GM12878 (cell line): Measurements from ENCODE around the gene KRTAP5-10. TPM values are rescaled to one million over a fixed set of nuclear protein-coding genes. Genes with fewer than 3 reads are reported as not detected.

ENCODE experiments used
- ATAC-seq: fragments of 200-7000 bp; cut with Tn5 transposase; 3 replicates; pipeline ENCODE4 v1.9.1; 2020; ENCODE audit warnings: mild to moderate bottlenecking, moderate library complexity
- BruUV-seq: library from RNA; stranded (reverse); fragments of 400-500 nt; replicated peaks from 2 replicates; lab custom pipeline; 2021; lab: Mats Ljungman, UMichigan
- CTCF ChIA-PET: fragments of 300-600 bp; sonication (Branson Sonifier 250); formaldehyde crosslinking; extraction: SDS; loops from one replicate; lab custom pipeline; 2021; ENCODE audit warnings: inconsistent platforms; lab: Yijun Ruan, JAX
- POLR2A ChIA-PET: fragments of 350-600 bp; formaldehyde crosslinking; extraction: SDS; loops from one replicate; lab custom pipeline; 2021; ENCODE audit warnings: inconsistent platforms; lab: Charles Lee
- RAD21 ChIA-PET: fragments of 300-600 bp; sonication (Branson Sonifier 250); formaldehyde crosslinking; loops from one replicate; lab custom pipeline; 2023; ENCODE audit warnings: antibody characterized with exemption; ENCODE audit not compliant: unreplicated experiment; lab: Charles Lee
- SMC1A ChIA-PET: fragments of 300-600 bp; sonication (Branson Sonifier 250); formaldehyde crosslinking; loops from one replicate; lab custom pipeline; 2023; ENCODE audit not compliant: unreplicated experiment, uncharacterized antibody; lab: Charles Lee
- DNase-seq: peaks from one replicate; pipeline ENCODE4 v3.0.0-alpha.2; 2011; ENCODE audit warnings: low read depth, low spot score
- FAIRE-seq: peaks from 3 replicates; lab custom pipeline; 2011; peaks lifted over from hg19 to GRCh38; lab: Jason Lieb, UNC
- H2AFZ ChIP-seq: 2 replicates; pipeline ENCODE4 v1.6.0; 2011; ENCODE audit warnings: low read depth, low read length, control low read depth; ENCODE audit not compliant: control insufficient read depth
- H3K27ac ChIP-seq: 2 replicates; pipeline ENCODE4 v1.5.1; 2011; ENCODE audit warnings: control low read depth; ENCODE audit not compliant: control insufficient read depth, insufficient read depth
- H3K27me3 ChIP-seq, 2 experiments: replicated peaks in 1 of 2; 2 replicates each; pipeline versions ENCODE4 v1.6.0 to v1.6.1; 2011; ENCODE audit warnings: low read length in 1 of 2; ENCODE audit not compliant: control insufficient read depth in 2 of 2, insufficient read depth in 2 of 2
- H3K36me3 ChIP-seq, 2 experiments: 2 replicates each; pipeline ENCODE4 v1.5.1; 2011; ENCODE audit warnings: low read length in 1 of 2; ENCODE audit not compliant: control insufficient read depth in 2 of 2, insufficient read depth in 2 of 2
- H3K4me1 ChIP-seq: 2 replicates; pipeline ENCODE4 v1.6.1; 2011; ENCODE audit warnings: mild to moderate bottlenecking, low read length, moderate library complexity, mixed read lengths; ENCODE audit not compliant: control insufficient read depth, insufficient read depth
- H3K4me2 ChIP-seq: 2 replicates; pipeline ENCODE4 v1.6.0; 2011; ENCODE audit warnings: control low read depth; ENCODE audit not compliant: control insufficient read depth, insufficient read depth
- H3K4me3 ChIP-seq: fragments of 200-600 bp; sonication (generic); 2 replicates; pipeline ENCODE4 v1.5.1; 2016
- H3K79me2 ChIP-seq: 2 replicates; pipeline ENCODE4 v1.6.0; 2011; ENCODE audit warnings: low read length; ENCODE audit not compliant: control insufficient read depth, insufficient read depth
- H3K9ac ChIP-seq: 2 replicates; pipeline ENCODE4 v1.8.0; 2011; ENCODE audit warnings: low read length, control low read depth, mixed read lengths; ENCODE audit not compliant: control insufficient read depth, insufficient read depth
- H3K9me3 ChIP-seq: replicated peaks from 3 replicates; pipeline ENCODE4 v1.5.1; 2011; ENCODE audit warnings: mild to moderate bottlenecking, low read length; ENCODE audit not compliant: control insufficient read depth, insufficient read depth
- H4K20me1 ChIP-seq: 2 replicates; pipeline ENCODE4 v1.6.0; 2011; ENCODE audit not compliant: control insufficient read depth, insufficient read depth
- BCL11A ChIP-seq: IDR thresholded peaks from 2 replicates; pipeline ENCODE4 v1.6.1; 2011; ENCODE audit warnings: low read depth, low read length
- CHD4 ChIP-seq: fragments of 200-600 bp; sonication (generic); IDR thresholded peaks from 2 replicates; pipeline ENCODE4 v1.6.1; 2016; ENCODE audit warnings: mild to moderate bottlenecking
- EED ChIP-seq: sonication (generic); IDR thresholded peaks from 2 replicates; pipeline ENCODE4 v1.6.1; 2016; ENCODE audit warnings: antibody characterized with exemption, low read depth
- IKZF1 ChIP-seq: fragments of 450-650 bp; conservative IDR thresholded peaks from 2 replicates; pipeline ENCODE4 v1.6.1; 2017; ENCODE audit warnings: antibody characterized with exemption, mild to moderate bottlenecking
- IKZF2 ChIP-seq, 2 experiments: fragments of 450-650 bp; IDR thresholded peaks; 2 replicates each; pipeline ENCODE4 v1.6.1; 2017; ENCODE audit warnings: mild to moderate bottlenecking in 2 of 2, moderate library complexity in 2 of 2
- LARP7 ChIP-seq: fragments of 450-650 bp; IDR thresholded peaks from 2 replicates; pipeline ENCODE4 v1.6.1; 2017; ENCODE audit warnings: mild to moderate bottlenecking
- MXI1 ChIP-seq: fragments of 150-350 bp; IDR thresholded peaks from 2 replicates; pipeline ENCODE4 v1.6.1; 2011; ENCODE audit warnings: low read depth, mild to moderate bottlenecking, inconsistent platforms, low read length, improper control_type of control experiment
- MYB ChIP-seq: fragments of 150-350 bp; IDR thresholded peaks from 2 replicates; pipeline ENCODE4 v1.6.1; 2014; ENCODE audit warnings: mild to moderate bottlenecking, low read depth, low read length, borderline replicate concordance
- NKRF ChIP-seq: fragments of 450-650 bp; conservative IDR thresholded peaks from 2 replicates; pipeline ENCODE4 v1.6.1; 2017; ENCODE audit warnings: mild to moderate bottlenecking, moderate library complexity
- NR2C1 ChIP-seq: fragments of 450-650 bp; IDR thresholded peaks from 2 replicates; pipeline ENCODE4 v1.6.1; 2017; ENCODE audit warnings: antibody characterized with exemption, mild to moderate bottlenecking, moderate library complexity
- RAD51 ChIP-seq: fragments of 450-650 bp; IDR thresholded peaks from 2 replicates; pipeline ENCODE4 v1.6.1; 2016; ENCODE audit warnings: moderate library complexity, mild to moderate bottlenecking, inconsistent platforms
- TARDBP ChIP-seq: IDR thresholded peaks from 2 replicates; pipeline ENCODE4 v1.6.1; 2016; ENCODE audit warnings: borderline replicate concordance
- TCF12 ChIP-seq: IDR thresholded peaks from 2 replicates; pipeline ENCODE4 v1.6.1; 2011; ENCODE audit warnings: low read depth, mild to moderate bottlenecking, low read length
- ZNF384 ChIP-seq: IDR thresholded peaks from 2 replicates; pipeline ENCODE4 v1.6.1; 2012; ENCODE audit warnings: low read depth, mild to moderate bottlenecking, low read length, improper control_type of control experiment, borderline replicate concordance
- WGBS: methylation state at CpG from one replicate; pipeline ENCODE4 v1.1.6; 2016; ENCODE audit warnings: low lambda C conversion rate; ENCODE audit not compliant: insufficient replicate concordance, insufficient coverage; ENCODE audit errors: missing lambda C conversion rate; 5-methylcytosine and 5-hydroxymethylcytosine counted together
- in situ Hi-C: fragments of 300-500 bp; cut with MboI; formaldehyde crosslinking; loops from 9 replicates; pipeline ENCODE4 v1.14.3; 2018; ENCODE audit warnings: mixed read lengths
- intact Hi-C: fragments of 100-400 bp; cut with micrococcal nuclease; formaldehyde crosslinking; loops from one replicate; pipeline ENCODE4 v1.14.2; 2022; ENCODE audit not compliant: unreplicated experiment
- polyA plus RNA-seq, 11 experiments: library from polyadenylated mRNA; depleted of rRNA in 4 of 11; unstranded in 6 of 11; stranded (reverse) in 5 of 11; fragments of >200 nt; fragmentation: Nextera tagmentation in 4 of 11; fragmentation: Illumina TruSeq in 1 of 11; extraction: Ambion mirVana in 4 of 11; extraction: Trizol in 1 of 11; gene quantifications; 1 replicate in 1 of 11; 2 replicates in 10 of 11; pipeline versions ENCODE4 v1.2.1 to v1.2.3, GENCODE V29; 2011 to 2016; ENCODE audit warnings: inconsistent platforms in 2 of 11, missing spikeins in 2 of 11, low read depth in 1 of 11
- total RNA-seq, 4 experiments: library from RNA; depleted of rRNA in 3 of 4; stranded (reverse); fragments of >200 nt in 3 of 4; fragmentation: Illumina TruSeq in 1 of 4; extraction: Trizol in 1 of 4; gene quantifications; 2 replicates each; pipeline versions ENCODE4 v1.2.1 to v1.2.3, GENCODE V29; 2013 to 2021
- TF ChIP-seq, protein P1 (sequence below): fragments of 450-650 bp; formaldehyde crosslinking; IDR thresholded peaks from 2 replicates; pipeline ENCODE4 v1.4.0; 2020; ENCODE audit warnings: mild to moderate bottlenecking, moderate library complexity
- TF ChIP-seq, protein P2 (sequence below): fragments of 450-650 bp; IDR thresholded peaks from 2 replicates; pipeline ENCODE4 v1.6.1; 2018; ENCODE audit warnings: borderline replicate concordance, mild to moderate bottlenecking; ENCODE audit not compliant: partially characterized antibody

Gene KRTAP5-10
- total and polyA plus RNA-seq, 10 of the 15 experiments (the other 5 are each of a cell fraction or from before 2014, with no cell fraction given) = 0.06 to 0.10 (median 0.06) TPM; not detected in 7

- TF ChIP-seq IKZF1 (no peak), TARDBP (no peak)
- TF ChIP-seq, protein P1, sequence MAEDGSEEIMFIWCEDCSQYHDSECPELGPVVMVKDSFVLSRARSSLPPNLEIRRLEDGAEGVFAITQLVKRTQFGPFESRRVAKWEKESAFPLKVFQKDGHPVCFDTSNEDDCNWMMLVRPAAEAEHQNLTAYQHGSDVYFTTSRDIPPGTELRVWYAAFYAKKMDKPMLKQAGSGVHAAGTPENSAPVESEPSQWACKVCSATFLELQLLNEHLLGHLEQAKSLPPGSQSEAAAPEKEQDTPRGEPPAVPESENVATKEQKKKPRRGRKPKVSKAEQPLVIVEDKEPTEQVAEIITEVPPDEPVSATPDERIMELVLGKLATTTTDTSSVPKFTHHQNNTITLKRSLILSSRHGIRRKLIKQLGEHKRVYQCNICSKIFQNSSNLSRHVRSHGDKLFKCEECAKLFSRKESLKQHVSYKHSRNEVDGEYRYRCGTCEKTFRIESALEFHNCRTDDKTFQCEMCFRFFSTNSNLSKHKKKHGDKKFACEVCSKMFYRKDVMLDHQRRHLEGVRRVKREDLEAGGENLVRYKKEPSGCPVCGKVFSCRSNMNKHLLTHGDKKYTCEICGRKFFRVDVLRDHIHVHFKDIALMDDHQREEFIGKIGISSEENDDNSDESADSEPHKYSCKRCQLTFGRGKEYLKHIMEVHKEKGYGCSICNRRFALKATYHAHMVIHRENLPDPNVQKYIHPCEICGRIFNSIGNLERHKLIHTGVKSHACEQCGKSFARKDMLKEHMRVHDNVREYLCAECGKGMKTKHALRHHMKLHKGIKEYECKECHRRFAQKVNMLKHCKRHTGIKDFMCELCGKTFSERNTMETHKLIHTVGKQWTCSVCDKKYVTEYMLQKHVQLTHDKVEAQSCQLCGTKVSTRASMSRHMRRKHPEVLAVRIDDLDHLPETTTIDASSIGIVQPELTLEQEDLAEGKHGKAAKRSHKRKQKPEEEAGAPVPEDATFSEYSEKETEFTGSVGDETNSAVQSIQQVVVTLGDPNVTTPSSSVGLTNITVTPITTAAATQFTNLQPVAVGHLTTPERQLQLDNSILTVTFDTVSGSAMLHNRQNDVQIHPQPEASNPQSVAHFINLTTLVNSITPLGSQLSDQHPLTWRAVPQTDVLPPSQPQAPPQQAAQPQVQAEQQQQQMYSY (CRISPR knock-in tag) = no peak
Measured at GRCh38 chr11:71551711-71552110, 13.7 kb upstream of the KRTAP5-10 start (continued).

- Histone ChIP-seq H3K4me2 (no peak overlapping the region), H3K4me1 (peaks cover 7% of the 10 kb centered on the region), H3K9me3 (no peaks in the 10 kb centered on the region), H3K4me3 (no peak overlapping the region), H3K79me2 (no peaks in the 10 kb centered on the region), H3K27me3 (no peaks in the 10 kb centered on the region), H3K36me3 (no peaks in the 10 kb centered on the region), H3K27ac (no peak overlapping the region), H3K9ac (no peak overlapping the region), H4K20me1 (no peaks in the 10 kb centered on the region), H2AFZ (no peak overlapping the region)
- CTCF ChIA-PET = no interaction called here
- DNase-seq = no peak
- in situ Hi-C loops (no loop called here), intact Hi-C loops (no loop called here)
- RAD21 ChIA-PET = no interaction called here
- SMC1A ChIA-PET = no interaction called here
- BruUV-seq = no TSS peak
- FAIRE-seq = no peak
- POLR2A ChIA-PET = no interaction called here
- TF ChIP-seq NR2C1 (no peak), BCL11A (no peak), IKZF2 (IDR thresholded peaks at IDR 0.05) (no peak), EED (no peak), TCF12 (no peak), MXI1 (no peak), IKZF1 (no peak), ZNF384 (no peak), CHD4 (no peak), MYB (no peak), RAD51 (no peak), LARP7 (no peak), NKRF (no peak)
- TF ChIP-seq, protein P2, sequence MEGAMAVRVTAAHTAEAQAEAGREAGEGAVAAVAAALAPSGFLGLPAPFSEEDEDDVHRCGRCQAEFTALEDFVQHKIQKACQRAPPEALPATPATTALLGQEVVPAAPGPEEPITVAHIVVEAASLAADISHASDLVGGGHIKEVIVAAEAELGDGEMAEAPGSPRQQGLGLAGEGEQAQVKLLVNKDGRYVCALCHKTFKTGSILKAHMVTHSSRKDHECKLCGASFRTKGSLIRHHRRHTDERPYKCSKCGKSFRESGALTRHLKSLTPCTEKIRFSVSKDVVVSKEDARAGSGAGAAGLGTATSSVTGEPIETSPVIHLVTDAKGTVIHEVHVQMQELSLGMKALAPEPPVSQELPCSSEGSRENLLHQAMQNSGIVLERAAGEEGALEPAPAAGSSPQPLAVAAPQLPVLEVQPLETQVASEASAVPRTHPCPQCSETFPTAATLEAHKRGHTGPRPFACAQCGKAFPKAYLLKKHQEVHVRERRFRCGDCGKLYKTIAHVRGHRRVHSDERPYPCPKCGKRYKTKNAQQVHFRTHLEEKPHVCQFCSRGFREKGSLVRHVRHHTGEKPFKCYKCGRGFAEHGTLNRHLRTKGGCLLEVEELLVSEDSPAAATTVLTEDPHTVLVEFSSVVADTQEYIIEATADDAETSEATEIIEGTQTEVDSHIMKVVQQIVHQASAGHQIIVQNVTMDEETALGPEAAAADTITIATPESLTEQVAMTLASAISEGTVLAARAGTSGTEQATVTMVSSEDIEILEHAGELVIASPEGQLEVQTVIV = no peak
- 67% methylated on average over 6 of the region's 6 CpGs for WGBS
- no peak for ATAC-seq
Measured at GRCh38 chr11:71554996-71555395, 10.4 kb upstream of the KRTAP5-10 start.
